GM21381 (cell line): ENCODE data around the gene CEP57L1.
"Not testable (repeated sequence)": the region's sequence is repeated elsewhere in the genome, so short reads cannot be mapped to it uniquely, and the experiment has no call there.

Experiments used
- ATAC-seq: cut with Tn5 transposase; IDR thresholded peaks from one replicate; pipeline ENCODE4 v1.9.1; 2021; ENCODE audit warnings: mild to moderate bottlenecking, moderate library complexity; ENCODE audit not compliant: unreplicated experiment

CEP57L1 gene

GRCh38 chr6:109073344-109074132 lies 21.8 kb upstream of the CEP57L1 start:
- ATAC-seq = no peak

GRCh38 chr6:109074133-109074415 lies 21.2 kb upstream of the CEP57L1 start:
- no peak for ATAC-seq

GRCh38 chr6:109075934-109076333 lies 19.4 kb upstream of the CEP57L1 start:
- ATAC-seq = no peak

GRCh38 chr6:109076377-109076776 lies 18.9 kb upstream of the CEP57L1 start:
- ATAC-seq = no peak

- ATAC-seq = no peak
Observed at GRCh38 chr6:109079981-109080380, 15.3 kb upstream of the CEP57L1 start.

- ATAC-seq = no peak
Observed at GRCh38 chr6:109081026-109081425, 14.3 kb upstream of the CEP57L1 start.

- no peak for ATAC-seq
Observed at GRCh38 chr6:109081516-109082187, 13.7 kb upstream of the CEP57L1 start.

GRCh38 chr6:109082188-109082577 lies 13.1 kb upstream of the CEP57L1 start:
- ATAC-seq = no peak

GRCh38 chr6:109083657-109084056 lies 11.7 kb upstream of the CEP57L1 start:
- ATAC-seq = no peak

- ATAC-seq = not testable (repeated sequence)
Observed at GRCh38 chr6:109084146-109084545, 11.2 kb upstream of the CEP57L1 start.

GRCh38 chr6:109087661-109088264 lies 7.5 kb upstream of the CEP57L1 start:
- ATAC-seq = no peak

GRCh38 chr6:109088995-109089394 lies 6.3 kb upstream of the CEP57L1 start:
- ATAC-seq = no peak

- ATAC-seq = no peak
Observed at GRCh38 chr6:109091314-109092024, 3.8 kb upstream of the CEP57L1 start.

- ATAC-seq = no peak
Observed at GRCh38 chr6:109092074-109092473, 3.2 kb upstream of the CEP57L1 start.

- ATAC-seq = no peak
Observed at GRCh38 chr6:109093732-109094415, 1.4 kb upstream of the CEP57L1 start.

- ATAC-seq = peak; percentile 61
Observed at GRCh38 chr6:109094416-109095035, 781 bp upstream of the CEP57L1 start, which contains the start of gene SESN1. Gene SESN1, minus strand, starts transcription at chr6:109094846. Its CDS starts 773 bp downstream, at chr6:109094073.

GRCh38 chr6:109095835-109096084 lies 453 bp downstream of the CEP57L1 start:
- no peak for ATAC-seq

- ATAC-seq = no peak
Observed at GRCh38 chr6:109096208-109096607, 901 bp downstream of the CEP57L1 start.

GRCh38 chr6:109097661-109098060 lies 2.4 kb downstream of the CEP57L1 start:
- ATAC-seq = no peak

GRCh38 chr6:109102762-109103161 lies 7.5 kb downstream of the CEP57L1 start:
- no peak for ATAC-seq

GRCh38 chr6:109103942-109104341 lies 8.6 kb downstream of the CEP57L1 start:
- ATAC-seq = no peak
